NCI-H82 treated with DMSO at 0.1 percent for 48 hours (cell line): ENCODE measurements around the gene HMGCL.
"Not testable (repeated sequence)": the region's sequence is repeated elsewhere in the genome, so short reads cannot be mapped to it uniquely, and the experiment has no call there.

Experiments used
- DNase-seq: peaks from one replicate; lab custom pipeline; 2025; ENCODE audit not compliant: unreplicated experiment; lab: John Stamatoyannopoulos, UW

Gene HMGCL

GRCh38 chr1:23799570-23800399, 25.4 kb downstream of the HMGCL start:
- DNase-seq: no peak

- no peak for DNase-seq
Observed at GRCh38 chr1:23799255-23799569, 26.0 kb downstream of the HMGCL start.

- DNase-seq: no peak
Observed at GRCh38 chr1:23798662-23799142, 26.5 kb downstream of the HMGCL start.

- no peak for DNase-seq
Observed at GRCh38 chr1:23797478-23798448, 27.5 kb downstream of the HMGCL start.

DNA sequence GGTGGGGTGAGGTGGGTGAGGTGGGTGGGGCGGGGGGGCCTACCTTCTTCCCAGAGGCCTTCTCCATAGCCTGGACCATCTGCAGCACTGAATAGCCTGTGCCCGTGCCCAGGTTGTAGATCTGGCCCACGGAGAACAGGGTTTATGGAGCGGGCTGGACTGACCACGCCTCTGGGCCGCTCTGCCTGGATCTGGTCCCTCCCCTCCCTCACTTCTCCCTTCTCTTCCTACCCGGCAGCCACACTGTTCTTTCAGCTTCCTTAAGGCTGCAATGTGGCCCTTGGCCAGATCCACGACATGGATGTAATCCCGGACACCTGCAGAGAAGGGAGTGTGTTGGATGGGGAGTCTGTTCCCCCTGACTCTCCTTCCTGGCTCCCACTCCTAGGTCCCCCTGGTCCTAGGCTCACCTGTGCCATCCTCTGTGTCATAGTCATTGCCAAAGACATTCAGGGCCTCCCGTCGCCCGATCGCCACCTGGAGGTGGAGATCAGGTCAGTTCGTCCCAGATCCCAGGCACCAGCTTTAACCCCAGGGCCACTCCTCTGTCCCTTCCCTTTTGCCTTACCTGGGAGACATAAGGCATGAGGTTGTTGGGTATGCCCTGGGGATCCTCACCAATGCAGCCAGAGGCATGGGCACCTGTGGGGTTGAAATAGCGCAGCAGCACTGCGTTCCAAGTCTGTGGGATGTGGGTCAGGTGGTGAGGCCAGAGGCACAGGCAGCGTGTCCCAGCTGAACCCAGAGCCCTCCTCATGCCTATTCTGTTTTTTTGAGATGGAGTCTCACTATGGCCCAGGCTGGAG, 28.6 kb downstream of the HMGCL start:
- DNase-seq: no peak

DNA sequence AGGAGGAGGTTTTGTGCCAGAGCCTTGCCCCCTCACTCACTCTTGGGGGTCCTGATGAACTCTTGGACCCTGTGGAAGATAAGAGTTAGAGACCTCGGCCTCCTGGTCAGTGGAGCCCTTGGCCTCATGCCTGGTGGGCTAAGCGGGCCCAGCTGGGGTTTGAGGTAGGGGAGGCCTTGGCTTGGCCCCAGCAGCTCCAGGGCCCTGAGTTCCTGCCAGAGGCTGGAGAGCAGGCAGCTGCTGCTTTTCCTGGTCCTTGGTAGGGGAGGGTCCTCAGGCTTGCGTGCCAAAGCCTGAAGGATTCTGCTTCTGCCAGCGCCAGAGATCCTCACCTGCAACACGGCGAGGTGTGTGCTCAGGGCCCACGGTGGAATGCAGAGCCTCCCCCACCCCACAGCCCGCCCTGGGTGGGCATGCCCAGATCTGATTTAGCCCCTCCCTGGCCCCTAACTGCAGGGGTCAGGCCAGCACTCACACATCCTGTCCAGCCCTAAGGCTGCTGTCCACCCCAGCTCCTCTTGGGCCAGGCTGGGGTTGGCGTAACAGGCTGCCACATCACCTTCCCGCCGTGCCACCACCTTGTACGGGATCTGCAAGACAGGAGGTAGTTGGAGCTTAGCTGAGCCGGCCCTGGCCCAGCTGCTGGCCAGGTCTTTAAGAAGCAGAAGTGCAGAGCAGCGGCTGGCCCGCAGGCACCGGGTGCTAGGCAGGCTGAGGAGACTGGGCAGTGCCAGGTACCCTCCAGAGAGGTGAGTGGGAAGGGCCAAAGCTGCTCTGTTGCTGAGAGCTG, 29.4 kb downstream of the HMGCL start:
- DNase-seq: no peak

- not testable (repeated sequence) for DNase-seq
Observed at GRCh38 chr1:23794732-23795182, 30.5 kb downstream of the HMGCL start.

DNA sequence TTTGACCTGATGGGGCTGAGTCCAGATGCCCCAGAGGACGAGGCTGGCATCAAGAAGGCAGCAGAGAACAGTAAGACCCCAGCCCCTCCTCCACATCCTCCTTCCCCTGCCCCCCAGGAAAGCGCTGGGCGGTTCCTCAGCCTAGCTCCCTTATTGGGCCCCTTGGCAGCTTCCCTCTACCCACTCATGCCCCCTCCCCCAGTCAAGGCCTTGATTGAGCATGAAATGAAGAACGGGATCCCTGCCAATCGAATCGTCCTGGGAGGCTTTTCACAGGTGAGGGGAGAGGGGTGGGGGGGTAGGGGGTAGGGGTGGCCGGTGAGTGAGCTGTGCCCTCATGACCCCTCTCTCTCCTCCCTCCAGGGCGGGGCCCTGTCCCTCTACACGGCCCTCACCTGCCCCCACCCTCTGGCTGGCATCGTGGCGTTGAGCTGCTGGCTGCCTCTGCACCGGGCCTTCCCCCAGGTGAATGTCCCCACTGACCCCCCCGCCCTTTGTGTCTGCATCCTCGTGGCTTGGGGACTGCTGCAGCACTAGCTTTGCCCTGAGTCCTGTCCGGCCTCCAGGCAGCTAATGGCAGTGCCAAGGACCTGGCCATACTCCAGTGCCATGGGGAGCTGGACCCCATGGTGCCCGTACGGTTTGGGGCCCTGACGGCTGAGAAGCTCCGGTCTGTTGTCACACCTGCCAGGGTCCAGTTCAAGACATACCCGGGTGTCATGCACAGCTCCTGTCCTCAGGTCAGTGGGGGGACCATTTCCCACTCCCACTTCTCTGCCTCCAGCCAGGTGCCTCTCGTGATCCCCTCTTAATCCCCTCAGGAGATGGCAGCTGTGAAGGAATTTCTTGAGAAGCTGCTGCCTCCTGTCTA, 31.1 kb downstream of the HMGCL start:
- DNase-seq: no peak

DNA sequence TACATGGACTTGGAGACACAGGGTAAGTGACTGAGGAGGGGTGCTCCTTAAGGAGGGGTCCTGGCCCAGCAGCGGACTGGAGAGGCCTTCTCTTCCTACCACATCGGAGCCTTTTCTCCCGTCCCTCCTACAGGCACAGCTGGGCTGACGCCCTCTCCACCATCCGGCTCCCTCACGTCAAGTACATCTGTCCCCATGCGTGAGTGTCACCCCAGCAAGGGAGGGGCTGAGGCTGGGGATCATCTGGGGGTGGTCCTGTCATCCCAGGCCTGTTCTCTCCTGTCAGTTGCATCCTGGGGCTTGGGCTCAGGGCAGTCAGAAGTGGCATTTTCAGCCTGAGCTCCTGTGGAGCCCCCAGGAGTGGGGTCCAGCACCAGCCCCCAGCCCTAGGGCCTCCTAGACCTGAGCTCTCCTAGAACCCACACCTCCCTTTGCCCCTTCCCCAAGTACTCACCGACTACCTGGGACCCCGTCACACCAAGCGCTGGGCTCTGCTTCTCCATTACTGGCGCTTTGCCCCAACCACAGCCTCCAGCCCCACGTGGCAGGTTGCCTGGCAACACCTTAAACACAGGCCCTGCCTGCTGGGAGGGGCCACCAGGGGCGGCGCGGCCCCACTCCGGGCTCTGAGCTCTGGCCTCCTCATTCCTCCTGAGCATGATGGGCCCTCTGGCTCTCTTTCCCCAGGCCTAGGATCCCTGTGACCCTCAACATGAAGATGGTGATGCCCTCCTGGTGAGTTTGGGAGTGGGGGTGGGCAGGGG, 32.0 kb downstream of the HMGCL start:
- DNase-seq: no peak

- no peak for DNase-seq
Observed at GRCh38 chr1:23792151-23792945, 32.9 kb downstream of the HMGCL start.

GRCh38 chr1:23791516-23792047, 33.6 kb downstream of the HMGCL start:
- no peak for DNase-seq

- DNase-seq: peak; percentile 54
Observed at GRCh38 chr1:23790696-23791515, 34.3 kb downstream of the HMGCL start, which contains the start of gene LYPLA2. LYPLA2 (plus strand) TSS chr1:23791145; CDS start chr1:23792683, 1,538 bp downstream.

GRCh38 chr1:23788695-23789094, 36.5 kb downstream of the HMGCL start:
- DNase-seq: no peak

GRCh38 chr1:23787701-23788100, 37.5 kb downstream of the HMGCL start:
- no peak for DNase-seq

GRCh38 chr1:23784846-23785245, 40.4 kb downstream of the HMGCL start:
- no peak for DNase-seq

- DNase-seq: not testable (repeated sequence)
Observed at GRCh38 chr1:23783141-23783540, 42.1 kb downstream of the HMGCL start.
